GM12874 (cell line): Measurements from ENCODE around the gene CARD11.
A peak's percentile ranks its signal among the peaks of the same experiment; 100 is the strongest.

Source experiments
- TF ChIP-seq, protein P1 (sequence below): IDR thresholded peaks from 2 replicates; pipeline ENCODE4 v1.5.1; 2011; ENCODE audit warnings: low read depth, mild to moderate bottlenecking, control low read depth, low read length, moderate library complexity; ENCODE audit not compliant: insufficient read depth

Gene CARD11

DNA sequence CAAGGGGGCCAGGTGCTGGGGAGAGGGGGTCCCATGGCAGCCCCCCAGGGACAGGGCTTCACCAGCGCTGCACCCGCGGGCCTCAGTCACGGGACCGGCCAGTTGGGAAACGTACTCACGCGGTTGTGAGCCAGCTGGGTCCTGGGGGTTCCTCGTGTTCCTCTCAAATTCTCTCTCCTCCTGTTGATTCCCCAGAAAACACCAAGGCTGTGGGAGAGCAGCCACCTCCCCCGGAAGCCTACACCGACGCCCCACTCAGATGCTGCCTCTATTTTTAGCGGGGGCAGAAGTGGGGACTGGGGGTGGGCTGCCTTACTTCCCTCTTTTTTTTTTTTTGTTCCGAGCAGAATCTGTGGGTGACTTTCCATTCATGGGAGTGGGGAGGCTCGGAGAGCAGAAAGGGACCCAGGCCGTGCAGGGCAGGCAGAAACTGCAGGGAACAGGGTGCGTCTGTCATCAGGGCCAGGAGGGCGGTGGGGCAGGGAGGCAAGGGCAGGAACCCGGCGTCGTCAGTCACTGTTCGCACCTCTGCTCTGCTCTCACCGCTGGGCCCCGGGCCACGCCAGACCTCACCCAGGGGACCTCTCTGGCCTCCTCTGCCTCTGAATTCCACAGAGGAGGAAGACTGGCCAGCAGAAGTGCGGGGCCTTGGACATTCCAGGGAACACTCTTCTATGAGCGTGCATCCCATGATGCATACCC lies 63.1 kb downstream of the CARD11 start:
- TF ChIP-seq, protein P1, sequence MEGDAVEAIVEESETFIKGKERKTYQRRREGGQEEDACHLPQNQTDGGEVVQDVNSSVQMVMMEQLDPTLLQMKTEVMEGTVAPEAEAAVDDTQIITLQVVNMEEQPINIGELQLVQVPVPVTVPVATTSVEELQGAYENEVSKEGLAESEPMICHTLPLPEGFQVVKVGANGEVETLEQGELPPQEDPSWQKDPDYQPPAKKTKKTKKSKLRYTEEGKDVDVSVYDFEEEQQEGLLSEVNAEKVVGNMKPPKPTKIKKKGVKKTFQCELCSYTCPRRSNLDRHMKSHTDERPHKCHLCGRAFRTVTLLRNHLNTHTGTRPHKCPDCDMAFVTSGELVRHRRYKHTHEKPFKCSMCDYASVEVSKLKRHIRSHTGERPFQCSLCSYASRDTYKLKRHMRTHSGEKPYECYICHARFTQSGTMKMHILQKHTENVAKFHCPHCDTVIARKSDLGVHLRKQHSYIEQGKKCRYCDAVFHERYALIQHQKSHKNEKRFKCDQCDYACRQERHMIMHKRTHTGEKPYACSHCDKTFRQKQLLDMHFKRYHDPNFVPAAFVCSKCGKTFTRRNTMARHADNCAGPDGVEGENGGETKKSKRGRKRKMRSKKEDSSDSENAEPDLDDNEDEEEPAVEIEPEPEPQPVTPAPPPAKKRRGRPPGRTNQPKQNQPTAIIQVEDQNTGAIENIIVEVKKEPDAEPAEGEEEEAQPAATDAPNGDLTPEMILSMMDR: no peak

DNA sequence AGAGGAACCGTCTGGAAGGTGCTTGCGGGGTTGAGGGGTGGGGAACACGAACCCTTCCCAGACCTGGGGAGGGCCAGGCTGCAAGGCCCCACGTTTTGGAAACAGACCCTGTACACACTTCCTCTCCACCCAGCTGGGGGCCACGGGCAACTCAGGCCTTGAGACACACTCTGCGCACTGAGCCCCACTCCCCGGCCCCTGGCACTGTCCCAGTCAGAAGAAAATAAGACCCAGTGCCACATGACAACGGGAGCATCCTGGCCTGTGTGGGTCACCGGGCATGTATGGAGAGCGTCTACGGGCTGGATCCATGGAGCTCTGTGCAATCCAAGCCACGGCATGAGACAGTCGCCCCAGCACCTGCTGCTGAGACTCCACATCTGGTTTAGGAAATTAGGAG lies 63.7 kb downstream of the CARD11 start:
- TF ChIP-seq, protein P1: no peak

DNA sequence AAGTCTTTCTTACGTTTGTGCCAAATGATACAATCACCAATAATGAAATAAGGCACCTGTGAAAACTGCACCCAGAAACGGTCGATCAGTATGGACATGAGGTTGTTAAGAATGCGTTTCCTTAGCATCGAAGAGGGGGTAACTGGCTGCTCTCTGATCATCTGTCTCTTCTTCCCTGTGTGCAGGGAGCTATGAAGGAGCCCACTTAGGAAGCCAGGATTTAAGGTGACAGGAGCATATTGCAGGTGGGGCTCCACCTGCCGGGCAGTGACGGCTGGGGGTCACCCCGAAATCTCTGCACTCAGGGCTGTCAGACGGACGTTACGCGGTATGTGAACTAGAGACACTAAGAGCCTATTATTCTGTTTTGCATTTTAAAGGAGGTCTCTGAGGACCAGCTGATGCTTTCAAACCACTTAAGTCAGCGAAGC lies 64.5 kb downstream of the CARD11 start:
- TF ChIP-seq, protein P1: peak; percentile 23; the same call in 1 of the 2 replicates

DNA sequence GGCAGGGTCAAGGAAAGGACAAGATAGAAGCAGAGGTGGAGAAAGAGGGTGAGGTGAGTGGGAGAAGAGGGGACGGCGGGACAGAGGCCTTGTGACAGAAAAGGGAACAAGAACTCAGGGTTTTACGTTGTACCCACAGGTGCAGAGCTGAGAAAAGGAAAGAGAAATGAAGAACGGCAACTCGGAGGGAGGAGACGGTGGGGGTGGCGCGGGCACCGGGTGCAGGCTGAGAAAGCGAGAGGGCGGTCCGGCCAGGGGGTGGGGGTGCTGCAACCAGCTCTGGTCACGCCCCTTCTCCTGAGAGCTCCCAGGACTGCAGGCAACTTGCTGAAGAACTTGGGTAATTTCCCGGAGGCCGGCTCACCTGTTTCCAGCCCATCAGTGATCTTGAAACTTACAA lies 65.3 kb downstream of the CARD11 start:
- TF ChIP-seq, protein P1: no peak

DNA sequence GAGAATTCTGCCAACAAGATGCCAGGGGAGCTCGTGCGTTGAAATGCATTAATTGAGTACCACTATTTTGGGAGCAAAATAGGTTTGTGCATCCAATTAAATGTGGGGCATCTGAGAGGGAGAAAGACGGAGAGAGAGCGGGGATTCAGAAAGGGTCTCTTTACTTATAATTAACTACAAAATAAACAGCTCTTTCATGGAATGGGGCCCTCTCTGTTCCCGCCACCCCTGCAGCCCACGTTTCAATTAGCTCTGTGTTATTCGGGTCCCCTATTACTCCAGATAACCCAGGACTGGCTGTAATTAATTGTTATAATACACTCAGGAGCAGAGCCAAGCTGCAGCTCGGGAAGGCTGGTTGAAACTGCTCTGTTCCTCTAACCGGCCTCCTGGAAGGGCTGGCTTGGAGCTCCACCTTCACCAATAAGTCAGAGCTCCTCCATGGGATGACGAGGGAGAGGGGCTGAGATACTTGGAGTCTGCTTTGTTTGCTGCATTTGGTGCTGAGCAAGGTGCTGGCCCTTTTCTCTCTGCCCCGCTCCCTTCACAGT lies 67.8 kb downstream of the CARD11 start:
- TF ChIP-seq, protein P1: no peak

DNA sequence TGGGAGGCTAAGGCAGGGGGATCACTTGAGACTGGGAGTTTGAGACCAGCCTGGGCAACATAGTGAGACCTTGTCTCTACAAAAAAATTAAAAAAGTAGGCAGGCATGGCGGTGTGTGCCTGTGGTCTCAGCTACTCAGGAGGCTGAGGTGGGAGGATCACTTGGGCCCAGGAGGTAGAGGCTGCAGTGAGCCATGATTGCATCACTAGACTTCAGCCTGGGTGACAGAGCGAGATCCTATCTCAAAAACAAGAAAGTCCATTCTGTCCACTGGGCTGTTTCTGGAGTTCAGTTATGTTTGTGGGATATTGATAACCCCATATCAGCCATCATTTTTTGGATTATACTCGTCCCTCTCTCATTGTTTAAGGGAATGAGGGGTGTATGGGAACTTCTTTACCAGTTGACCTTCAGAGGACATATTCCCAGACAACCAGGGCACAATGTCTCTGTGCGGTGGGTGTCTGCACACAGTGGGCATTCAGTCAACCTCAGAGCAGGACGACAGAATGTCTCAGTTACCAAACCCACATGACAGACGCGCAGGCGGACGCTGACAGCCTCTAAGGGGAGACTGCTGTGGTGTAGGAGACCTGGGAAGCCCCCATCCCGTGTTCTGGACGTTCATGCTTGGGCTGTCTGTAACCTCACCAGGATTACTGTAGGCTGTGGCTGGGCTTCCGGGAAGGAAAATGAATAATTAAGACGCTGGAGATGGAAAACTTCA lies 69.4 kb downstream of the CARD11 start:
- TF ChIP-seq, protein P1: no peak

DNA sequence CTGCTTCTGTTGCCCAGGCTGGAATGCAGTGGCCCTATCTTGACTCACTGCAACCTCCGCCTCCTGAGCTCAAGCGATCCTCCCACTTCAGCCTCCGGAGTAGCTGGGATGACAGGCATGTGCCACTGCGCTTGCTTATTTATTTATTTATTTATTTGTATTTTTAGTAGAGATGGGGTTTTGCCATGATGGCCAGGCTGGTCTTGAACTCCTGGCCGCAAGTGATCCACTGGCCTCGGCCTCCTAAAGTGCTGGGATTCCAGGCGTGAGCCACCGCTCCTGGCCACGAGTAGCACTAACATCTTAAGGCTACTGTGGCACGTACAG lies 70.9 kb downstream of the CARD11 start:
- TF ChIP-seq, protein P1: no peak
